ENCODE data around the gene NANOGP8.

Gene NANOGP8

GRCh38 chr15:35055416-35056105 is 29.5 kb downstream of the NANOGP8 start:
- DNase-seq = no peak

DNA sequence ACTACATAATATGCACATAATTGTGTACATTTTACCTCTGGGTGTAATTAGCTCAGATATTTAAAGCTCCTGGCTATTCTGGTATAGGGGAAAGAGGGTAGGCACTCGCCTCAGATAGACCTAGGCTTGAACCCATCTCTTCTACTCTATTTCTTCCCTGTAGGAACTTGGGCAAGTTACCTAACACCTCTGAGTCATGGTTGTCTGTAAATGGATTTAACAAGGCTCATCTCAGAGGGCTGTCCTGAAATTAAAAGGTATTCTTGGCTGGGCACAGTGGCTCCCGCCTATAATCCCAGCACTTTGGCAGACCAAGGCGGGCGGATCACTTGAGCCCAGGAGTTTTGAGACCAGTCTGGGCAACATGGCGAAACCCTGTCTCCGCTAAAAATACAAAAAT is 30.7 kb downstream of the NANOGP8 start:
- no peak for DNase-seq

- DNase-seq = no peak
Observed at GRCh38 chr15:35047996-35048395, 37.1 kb downstream of the NANOGP8 start.

GRCh38 chr15:35047528-35047927 is 37.6 kb downstream of the NANOGP8 start:
- no peak for DNase-seq

GRCh38 chr15:35043373-35044095 is 41.6 kb downstream of the NANOGP8 start:
- no peak for DNase-seq

GRCh38 chr15:35040339-35041255 is 44.5 kb downstream of the NANOGP8 start:
- no peak for DNase-seq

- DNase-seq = no peak
Observed at GRCh38 chr15:35038626-35039451, 46.3 kb downstream of the NANOGP8 start.

All from T-helper 1 cell (primary cell).